ENCODE measurements around the gene SLC38A10.

SLC38A10 gene

DNA sequence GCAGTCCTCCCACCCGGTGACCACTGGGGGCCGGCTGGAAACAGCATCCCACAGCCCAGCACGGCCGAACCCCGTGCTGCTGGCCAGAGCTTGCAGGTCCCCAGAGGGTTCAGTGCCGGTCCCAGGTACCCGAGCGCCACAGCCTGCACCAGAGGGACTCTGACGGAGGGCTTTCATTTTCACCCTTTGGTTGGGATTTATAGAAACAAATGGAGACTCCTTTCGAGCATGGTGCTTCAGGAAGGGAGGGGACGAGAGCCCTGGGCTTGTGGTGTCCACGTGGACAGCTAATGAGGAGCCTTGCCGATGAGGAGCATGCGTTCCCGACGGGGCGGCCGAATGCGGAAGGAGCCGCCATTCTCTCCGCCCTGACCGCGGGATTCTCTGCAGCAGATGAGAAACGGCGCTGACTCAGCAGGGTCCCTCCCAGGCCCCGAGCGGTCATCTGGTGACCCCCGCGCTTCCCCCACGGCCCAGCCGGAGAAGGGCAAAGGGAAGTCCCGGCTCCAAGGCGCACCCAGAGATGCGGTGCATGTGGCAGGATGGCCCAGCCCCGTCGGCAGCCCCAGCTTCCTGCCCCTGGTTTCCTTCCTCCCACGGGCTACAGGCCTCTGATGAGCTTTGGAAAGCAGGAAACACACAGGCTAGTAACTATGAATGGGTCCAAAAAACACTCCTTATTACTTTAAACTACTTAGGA, 9.8 kb downstream of the SLC38A10 start:
- TF ChIP-seq CTCF (IDR thresholded peaks at IDR 0.05; ENCODE audit: insufficient read depth, low read length, missing control alignments): no peak
- H3K4me3 ChIP-seq (ENCODE audit: low read depth, low read length): no peak overlapping the region; the same call in 1 of the 2 replicates
- no peak for DNase-seq (ENCODE audit: low read depth, low spot score)
- CTCF ChIA-PET: interaction anchor here (0.8 to 3.3 kb wide), 3 partner anchors 7 to 195 kb away, joined by 3 to 12 read pairs (median 3); no protein-coding TSS in a partner anchor
- POLR2A ChIA-PET: interaction anchor here (0.9 kb wide), 1 partner anchor 10 kb away, joined by 4 read pairs; the partner anchor contains the start of gene SLC38A10

DNA sequence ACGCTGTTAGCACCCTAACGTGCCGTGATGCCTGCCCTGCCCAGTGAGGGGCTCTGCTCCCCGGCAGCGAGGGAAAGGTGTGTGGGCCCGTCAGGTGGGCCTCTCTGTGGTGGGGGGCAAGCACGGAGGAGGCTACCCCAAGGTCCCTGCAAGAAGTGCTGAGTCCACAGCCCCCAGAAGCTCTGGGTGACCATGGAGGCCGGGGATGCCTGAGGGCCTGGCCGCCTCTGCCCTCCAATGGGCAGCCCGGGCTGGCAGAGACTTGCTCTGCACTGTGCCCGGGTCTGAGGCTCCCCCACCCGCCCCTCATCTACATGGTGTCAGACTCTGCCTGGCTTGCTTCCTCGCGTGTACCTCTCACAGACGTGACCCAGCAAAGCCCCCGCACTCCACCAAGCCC, 12.2 kb downstream of the SLC38A10 start:
- POLR2A ChIA-PET: no interaction called here
- CTCF ChIA-PET: interaction anchor here (0.8 to 3.3 kb wide), 2 partner anchors 10 to 28 kb away, joined by 4 to 12 read pairs; no protein-coding TSS in a partner anchor
- TF ChIP-seq CTCF (IDR thresholded peaks at IDR 0.05; ENCODE audit: insufficient read depth, low read length, missing control alignments): no peak
- no peak overlapping the region for H3K4me3 ChIP-seq (ENCODE audit: low read depth, low read length)
- no peak for DNase-seq (ENCODE audit: low read depth, low spot score)

DNA sequence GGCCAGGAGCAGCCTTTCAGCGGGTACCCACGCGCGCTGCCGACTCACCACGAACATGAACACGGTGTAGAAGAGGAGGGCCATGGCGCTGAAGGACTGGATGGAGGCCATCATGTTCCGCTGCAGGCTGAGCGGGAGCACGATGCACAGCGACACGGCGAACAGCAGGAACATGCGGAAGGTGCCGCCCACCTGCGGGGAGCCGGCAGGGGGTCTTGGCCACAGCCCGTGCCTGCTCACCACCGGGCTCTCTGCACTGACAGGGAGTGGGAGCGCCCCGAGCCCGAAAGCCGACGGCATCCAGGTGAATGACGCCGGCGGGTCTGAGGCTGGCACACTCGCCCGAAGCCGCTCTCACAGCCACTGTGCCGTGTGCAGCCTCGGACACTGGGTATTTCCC, 13.0 kb downstream of the SLC38A10 start:
- H3K4me3 ChIP-seq (ENCODE audit: low read depth, low read length): no peak overlapping the region
- ChIA-PET POLR2A (no interaction called here), CTCF (interaction anchor here (3.3 to 4.2 kb wide), 2 partner anchors 9 to 11 kb away, joined by 12 to 22 read pairs; no protein-coding TSS in a partner anchor)
- TF ChIP-seq CTCF (IDR thresholded peaks at IDR 0.05; ENCODE audit: insufficient read depth, low read length, missing control alignments): no peak
- no peak for DNase-seq (ENCODE audit: low read depth, low spot score)

DNA sequence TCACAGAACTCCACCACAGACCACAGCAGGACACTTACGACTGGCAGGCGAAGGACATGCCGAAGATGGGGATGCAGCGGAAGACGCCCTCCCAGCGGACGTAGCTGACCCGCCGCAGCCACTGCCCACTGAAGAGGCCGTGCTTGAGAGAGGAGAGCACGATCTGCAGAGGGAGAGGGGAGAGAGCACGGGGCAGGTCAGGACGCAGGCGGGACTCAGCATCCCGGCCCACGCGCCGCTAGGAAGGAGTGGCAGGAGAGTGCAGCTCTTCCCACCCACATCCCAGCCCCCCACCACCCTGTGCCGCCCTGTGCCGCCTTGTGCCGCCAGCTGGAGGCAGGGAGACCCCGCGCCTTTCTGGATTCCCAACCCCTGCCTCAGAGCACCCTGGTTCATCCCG, 14.5 kb downstream of the SLC38A10 start:
- TF ChIP-seq CTCF (IDR thresholded peaks at IDR 0.05; ENCODE audit: insufficient read depth, low read length, missing control alignments): no peak
- ChIA-PET POLR2A (no interaction called here), CTCF (interaction anchor here (4.2 kb wide), 1 partner anchor 11 kb away, joined by 22 read pairs; no protein-coding TSS in a partner anchor)
- H3K4me3 ChIP-seq (ENCODE audit: low read depth, low read length): no peak overlapping the region
- no peak for DNase-seq (ENCODE audit: low read depth, low spot score)

- ChIA-PET POLR2A (no interaction called here), CTCF (interaction anchor here (2.2 to 4.2 kb wide), 2 partner anchors 12 to 26 kb away, joined by 11 to 22 read pairs; no protein-coding TSS in a partner anchor)
- no peak for DNase-seq (ENCODE audit: low read depth, low spot score)
- TF ChIP-seq CTCF (IDR thresholded peaks at IDR 0.05; ENCODE audit: insufficient read depth, low read length, missing control alignments): no peak
- H3K4me3 ChIP-seq (ENCODE audit: low read depth, low read length): no peak overlapping the region
Observed at GRCh38 chr17:81279278-81280275, 15.5 kb downstream of the SLC38A10 start.

Measured in AG04449 (cell line).